Choroid plexus epithelial cell (primary cell): ENCODE data around the gene PARP16.

ENCODE experiments used
- DNase-seq: peaks from one replicate; pipeline ENCODE4 v3.0.0-alpha.2; 2010; ENCODE audit warnings: low read depth
- H3K4me3 ChIP-seq: 2 replicates; pipeline ENCODE4 v1.5.1; 2011; ENCODE audit warnings: low read depth, mild to moderate bottlenecking, control low read depth, low read length, moderate library complexity
- CTCF ChIP-seq: conservative IDR thresholded peaks from 2 replicates; pipeline ENCODE4 v1.5.1; 2011; ENCODE audit warnings: low read depth, mild to moderate bottlenecking, control low read depth, inconsistent platforms, low read length, moderate library complexity

PARP16 gene

GRCh38 chr15:65326818-65327217 lies 40.1 kb upstream of the PARP16 start:
- TF ChIP-seq CTCF: no peak
- no peak overlapping the region for H3K4me3 ChIP-seq
- DNase-seq: no peak

- H3K4me3 ChIP-seq: no peak overlapping the region
- TF ChIP-seq CTCF: no peak
- DNase-seq: peak; percentile 13
Measured at GRCh38 chr15:65326117-65326526, 39.4 kb upstream of the PARP16 start.

- H3K4me3 ChIP-seq: no peak overlapping the region
- TF ChIP-seq CTCF: no peak
- DNase-seq: peak; percentile 54
Measured at GRCh38 chr15:65323071-65323511, 36.4 kb upstream of the PARP16 start.

GRCh38 chr15:65318870-65319356 lies 32.2 kb upstream of the PARP16 start:
- no peak overlapping the region for H3K4me3 ChIP-seq
- DNase-seq: peak; percentile 84
- TF ChIP-seq CTCF: peak; percentile 91

- TF ChIP-seq CTCF: peak; percentile 4
- DNase-seq: peak; percentile 33
Measured at GRCh38 chr15:65312400-65312916, 25.8 kb upstream of the PARP16 start.

GRCh38 chr15:65311760-65312159 lies 25.1 kb upstream of the PARP16 start:
- H3K4me3 ChIP-seq: no peak overlapping the region
- no peak for DNase-seq
- TF ChIP-seq CTCF: no peak

More at GRCh38 chr15:65312400-65312916, 25.8 kb upstream of the PARP16 start:
- no peak overlapping the region for H3K4me3 ChIP-seq
